NCI-H345 treated with DMSO at 0.1 percent for 48 hours (cell line): ENCODE results near the gene MSI2.
"Not testable (repeated sequence)": the region's sequence is repeated elsewhere in the genome, so short reads cannot be mapped to it uniquely, and the experiment has no call there.

Source experiments
- DNase-seq: peaks from one replicate; lab custom pipeline; 2025; ENCODE audit not compliant: unreplicated experiment; lab: John Stamatoyannopoulos, UW

Gene MSI2

GRCh38 chr17:57255776-57256681, at the start of gene MSI2:
Gene MSI2, plus strand, starts transcription at chr17:57256523. Its CDS starts 220 bp downstream, at chr17:57256743.
- DNase-seq = peak; percentile 45

- no peak for DNase-seq
These were observed 49.4 kb upstream of the MSI2 start for GRCh38 chr17:57206928-57207327.

- DNase-seq = no peak
These were observed 48.9 kb upstream of the MSI2 start for GRCh38 chr17:57207396-57207795.

- DNase-seq = no peak
These were observed 46.1 kb upstream of the MSI2 start for GRCh38 chr17:57210224-57210553.

- DNase-seq = no peak
These were observed 45.3 kb upstream of the MSI2 start for GRCh38 chr17:57210972-57211411.

GRCh38 chr17:57211543-57211942, 44.8 kb upstream of the MSI2 start:
- DNase-seq = no peak

- no peak for DNase-seq
These were observed 43.0 kb upstream of the MSI2 start for GRCh38 chr17:57213180-57213825.

- DNase-seq = no peak
These were observed 41.0 kb upstream of the MSI2 start for GRCh38 chr17:57215317-57215716.

GRCh38 chr17:57221366-57222350, 34.7 kb upstream of the MSI2 start:
- DNase-seq = no peak

- DNase-seq = not testable (repeated sequence)
These were observed 33.9 kb upstream of the MSI2 start for GRCh38 chr17:57222422-57222821.

GRCh38 chr17:57225127-57225526, 31.2 kb upstream of the MSI2 start:
- DNase-seq = no peak

GRCh38 chr17:57226793-57227192, 29.5 kb upstream of the MSI2 start:
- no peak for DNase-seq

GRCh38 chr17:57228911-57229310, 27.4 kb upstream of the MSI2 start:
- no peak for DNase-seq

- no peak for DNase-seq
These were observed 22.1 kb upstream of the MSI2 start for GRCh38 chr17:57234061-57234738.

- DNase-seq = no peak
These were observed 21.6 kb upstream of the MSI2 start for GRCh38 chr17:57234739-57235092.

GRCh38 chr17:57235124-57235523, 21.2 kb upstream of the MSI2 start:
- DNase-seq = no peak

- DNase-seq = no peak
These were observed 19.5 kb upstream of the MSI2 start for GRCh38 chr17:57236686-57237299.

- DNase-seq = no peak
These were observed 15.7 kb upstream of the MSI2 start for GRCh38 chr17:57240648-57241047.

GRCh38 chr17:57242148-57242547, 14.2 kb upstream of the MSI2 start:
- no peak for DNase-seq

- DNase-seq = no peak
These were observed 13.1 kb upstream of the MSI2 start for GRCh38 chr17:57243171-57243622.
